GM23338 (cell line): ENCODE measurements around the gene SRD5A3. TPM values are rescaled to one million over a fixed set of nuclear protein-coding genes. Genes with fewer than 3 reads are reported as not detected.

Experiments used
- ATAC-seq: fragments of 200-7000 bp; cut with Tn5 transposase; 3 replicates; pipeline ENCODE4 v1.9.1; 2020
- DNase-seq: peaks from one replicate; pipeline ENCODE4 v3.0.0-alpha.2; 2015; ENCODE audit warnings: low spot score
- H2AFZ ChIP-seq: fragments of 200-600 bp; sonication (generic); 2 replicates; pipeline ENCODE4 v1.8.0; 2016; ENCODE audit warnings: antibody characterized with exemption, mild to moderate bottlenecking, moderate library complexity
- H3F3A ChIP-seq: fragments of 200-600 bp; sonication (generic); replicated peaks from 2 replicates; pipeline ENCODE4 v1.8.0; 2017; ENCODE audit warnings: antibody characterized with exemption, mixed run types, low read depth
- H3K27ac ChIP-seq: fragments of 200-600 bp; sonication (generic); 2 replicates; pipeline ENCODE4 v1.6.1; 2016; ENCODE audit warnings: low read depth
- H3K27me3 ChIP-seq: fragments of 200-600 bp; sonication (generic); 2 replicates; pipeline ENCODE4 v1.8.0; 2016; ENCODE audit warnings: mild to moderate bottlenecking, mixed run types, moderate library complexity; ENCODE audit not compliant: insufficient read depth
- H3K36me3 ChIP-seq: fragments of 200-600 bp; sonication (generic); 2 replicates; pipeline ENCODE4 v1.8.0; 2016; ENCODE audit warnings: mild to moderate bottlenecking; ENCODE audit not compliant: insufficient read depth
- H3K4me1 ChIP-seq: fragments of 200-600 bp; sonication (generic); 2 replicates; pipeline ENCODE4 v1.8.0; 2016; ENCODE audit warnings: mild to moderate bottlenecking, moderate library complexity; ENCODE audit not compliant: insufficient read depth
- H3K4me2 ChIP-seq: fragments of 200-600 bp; sonication (generic); 2 replicates; pipeline ENCODE4 v1.7.1; 2017; ENCODE audit warnings: mixed run types
- H3K4me3 ChIP-seq: fragments of 200-600 bp; sonication (generic); 2 replicates; pipeline ENCODE4 v1.6.1; 2016; ENCODE audit warnings: mixed run types
- H3K79me2 ChIP-seq: fragments of 200-600 bp; sonication (generic); replicated peaks from 2 replicates; pipeline ENCODE4 v1.8.0; 2017; ENCODE audit warnings: mild to moderate bottlenecking; ENCODE audit not compliant: insufficient read depth
- H3K9me2 ChIP-seq: fragments of 200-600 bp; sonication (generic); 2 replicates; pipeline ENCODE4 v1.8.0; 2017; ENCODE audit not compliant: insufficient read depth
- H4K20me1 ChIP-seq: fragments of 200-600 bp; sonication (generic); replicated peaks from 2 replicates; pipeline ENCODE4 v1.8.0; 2017; ENCODE audit warnings: mild to moderate bottlenecking; ENCODE audit not compliant: insufficient read depth
- H3K27ac Mint-ChIP-seq: 2 replicates; pipeline ENCODE4 v1.8.0; 2020; ENCODE audit warnings: inconsistent platforms, mild to moderate bottlenecking, moderate library complexity, mixed read lengths
- H3K27me3 Mint-ChIP-seq: 3 replicates; pipeline ENCODE4 v1.8.0; 2022; ENCODE audit warnings: low read depth, mild to moderate bottlenecking, moderate library complexity, mixed read lengths, inconsistent platforms; ENCODE audit not compliant: insufficient read depth, poor library complexity
- H3K36me3 Mint-ChIP-seq: 3 replicates; pipeline ENCODE4 v1.8.0; 2021; ENCODE audit warnings: low read depth, mild to moderate bottlenecking, inconsistent platforms, moderate library complexity, mixed read lengths
- H3K4me1 Mint-ChIP-seq: 3 replicates; pipeline ENCODE4 v1.8.0; 2020; ENCODE audit warnings: mild to moderate bottlenecking, inconsistent platforms, mixed read lengths
- H3K4me3 Mint-ChIP-seq: 3 replicates; pipeline ENCODE4 v1.8.0; 2021; ENCODE audit warnings: moderate library complexity, mild to moderate bottlenecking, inconsistent platforms, mixed read lengths
- H3K9me3 Mint-ChIP-seq: 3 replicates; pipeline ENCODE4 v1.8.0; 2020; ENCODE audit warnings: moderate library complexity, mild to moderate bottlenecking, inconsistent platforms, mixed read lengths
- CREB1 ChIP-seq: fragments of 250-450 bp; sonication (Bioruptor Pico); IDR thresholded peaks from 2 replicates; pipeline ENCODE4 v1.5.0; 2020; ENCODE audit warnings: low read depth, mild to moderate bottlenecking, moderate library complexity
- EZH2 ChIP-seq: fragments of 200-600 bp; sonication (generic); IDR thresholded peaks from one replicate; pipeline ENCODE4 v1.8.0; 2017; ENCODE audit warnings: antibody characterized with exemption, mild to moderate bottlenecking, low read depth; ENCODE audit not compliant: unreplicated experiment
- EZH2phosphoT487 ChIP-seq: fragments of 200-600 bp; sonication (generic); IDR thresholded peaks from one replicate; pipeline ENCODE4 v1.8.1; 2018; ENCODE audit warnings: antibody characterized with exemption; ENCODE audit not compliant: unreplicated experiment
- JUNB ChIP-seq: IDR thresholded peaks from one replicate; pipeline ENCODE4 v1.6.1; 2016; ENCODE audit warnings: antibody characterized with exemption; ENCODE audit not compliant: unreplicated experiment
- NANOG ChIP-seq: IDR thresholded peaks from 2 replicates; pipeline ENCODE4 v1.6.1; 2016; ENCODE audit warnings: antibody characterized with exemption, borderline replicate concordance
- POLR2AphosphoS5 ChIP-seq: IDR thresholded peaks from 2 replicates; pipeline ENCODE4 v1.6.1; 2016; ENCODE audit warnings: antibody characterized with exemption, low read depth
- REST ChIP-seq: IDR thresholded peaks from one replicate; pipeline ENCODE4 v1.6.1; 2018; ENCODE audit warnings: antibody characterized with exemption; ENCODE audit not compliant: unreplicated experiment
- STAT1 ChIP-seq: IDR thresholded peaks from one replicate; pipeline ENCODE4 v1.6.1; 2016; ENCODE audit warnings: antibody characterized with exemption; ENCODE audit not compliant: unreplicated experiment
- ZNF331 ChIP-seq: fragments of 250-450 bp; sonication (Bioruptor Pico); IDR thresholded peaks from 2 replicates; pipeline ENCODE4 v1.5.0; 2020; ENCODE audit warnings: low read depth, mild to moderate bottlenecking, moderate library complexity
- ZNF462 ChIP-seq: fragments of 250-450 bp; sonication (Bioruptor Pico); IDR thresholded peaks from 2 replicates; pipeline ENCODE4 v1.5.0; 2020; ENCODE audit warnings: mild to moderate bottlenecking, moderate library complexity
- polyA plus RNA-seq: library from polyadenylated mRNA; unstranded; fragments of >200 nt; fragmentation: Nextera tagmentation; extraction: Ambion mirVana; gene quantifications from 2 replicates; pipeline ENCODE4 v1.2.1, GENCODE V29; 2016
- total RNA-seq: library from RNA; depleted of rRNA; stranded (reverse); fragments of >200 nt; shearing (Covaris generic); gene quantifications from 2 replicates; pipeline ENCODE4 v1.2.3, GENCODE V29; 2014

Gene SRD5A3
- total and polyA plus RNA-seq, 2 experiments from 2014 or later: 23.0 to 49.9 TPM

- no peaks in the 10 kb centered on the region for H3K36me3 ChIP-seq
- H3K27me3 ChIP-seq: no peaks in the 10 kb centered on the region
- H3K4me1 ChIP-seq: no peaks in the 10 kb centered on the region
- no peak overlapping the region for H3K4me2 ChIP-seq
- H3K9me3 Mint-ChIP-seq: peaks cover 12% of the 10 kb centered on the region; the same call in 2 of the 3 replicates
- no peaks in the 10 kb centered on the region for H3K4me1 Mint-ChIP-seq
- H3F3A ChIP-seq: no peaks in the 10 kb centered on the region; the same call in 1 of the 2 replicates
- DNase-seq (no peak), ATAC-seq (no peak)
- peaks cover 45% of the 10 kb centered on the region for H3K36me3 Mint-ChIP-seq
- H2AFZ ChIP-seq: no peak overlapping the region
- 0 out of 2 replicates have a peak, but pooled peaks cover 4% of the 10 kb centered on the region for H3K9me2 ChIP-seq
- H3K27me3 Mint-ChIP-seq: peaks cover 3% of the 10 kb centered on the region
- H3K4me3 ChIP-seq: no peak overlapping the region
- H3K27ac Mint-ChIP-seq: no peak overlapping the region
- H3K27ac ChIP-seq: no peak overlapping the region
- TF ChIP-seq ZNF331 (CRISPR knock-in tag): no peak
- TF ChIP-seq POLR2AphosphoS5: no peak
- no peak for TF ChIP-seq NANOG
- no peak for TF ChIP-seq CREB1 (CRISPR knock-in tag)
- no peak for TF ChIP-seq JUNB
- TF ChIP-seq EZH2: no peak
- no peak overlapping the region for H3K4me3 Mint-ChIP-seq
- H3K79me2 ChIP-seq: no peaks in the 10 kb centered on the region
- H4K20me1 ChIP-seq: no peaks in the 10 kb centered on the region
These were observed 9.5 kb downstream of the SRD5A3 start for GRCh38 chr4:55355555-55355954.

- H3K36me3 ChIP-seq: no peaks in the 10 kb centered on the region
- no peak for ATAC-seq
- H3K9me2 ChIP-seq: 0 out of 2 replicates have a peak, but pooled peaks cover 4% of the 10 kb centered on the region
- no peak for DNase-seq
- H3K9me3 Mint-ChIP-seq: peaks cover 12% of the 10 kb centered on the region; the same call in 2 of the 3 replicates
- H3K27ac ChIP-seq: no peak overlapping the region
- no peak overlapping the region for H3K4me2 ChIP-seq
- no peaks in the 10 kb centered on the region; the same call in 1 of the 2 replicates for H3K4me1 ChIP-seq
- no peak overlapping the region for H3K27ac Mint-ChIP-seq
- H3K27me3 Mint-ChIP-seq: peaks cover 7% of the 10 kb centered on the region
- H3K79me2 ChIP-seq: no peaks in the 10 kb centered on the region
- H4K20me1 ChIP-seq: no peaks in the 10 kb centered on the region
- no peak overlapping the region for H3K4me3 ChIP-seq
- no peaks in the 10 kb centered on the region; the same call in 1 of the 2 replicates for H3F3A ChIP-seq
- no peak overlapping the region for H2AFZ ChIP-seq
- no peaks in the 10 kb centered on the region for H3K27me3 ChIP-seq
- H3K36me3 Mint-ChIP-seq: peaks cover 45% of the 10 kb centered on the region
- H3K4me1 Mint-ChIP-seq: peaks cover 2% of the 10 kb centered on the region; the same call in 1 of the 3 replicates
- H3K4me3 Mint-ChIP-seq: no peak overlapping the region
- TF ChIP-seq REST: no peak
- no peak for TF ChIP-seq POLR2AphosphoS5
- no peak for TF ChIP-seq STAT1
- no peak for TF ChIP-seq ZNF462 (CRISPR knock-in tag)
- TF ChIP-seq JUNB: no peak
- TF ChIP-seq CREB1 (CRISPR knock-in tag): no peak
- no peak for TF ChIP-seq EZH2phosphoT487
- TF ChIP-seq NANOG: no peak
- no peak for TF ChIP-seq EZH2
- no peak for TF ChIP-seq ZNF331 (CRISPR knock-in tag)
These were observed 11.0 kb downstream of the SRD5A3 start for GRCh38 chr4:55356991-55357461.
